Spleen (tissue), 7 donors: ENCODE results near the gene ZEB1.
"Not testable (repeated sequence)": the region's sequence is repeated elsewhere in the genome, so short reads cannot be mapped to it uniquely, and the experiment has no call there.

Experiments
- POLR2A ChIP-seq, 3 donors: fragments of 450-650 bp; IDR thresholded peaks; one replicate each; pipeline ENCODE4 v1.5.1; 2017; ENCODE audit warnings: antibody characterized with exemption in 3 of 3, mild to moderate bottlenecking in 1 of 3
- POLR2AphosphoS5 ChIP-seq, 3 donors: sonication (generic); formaldehyde crosslinking; IDR thresholded peaks; one replicate each; pipeline ENCODE4 v1.5.1; 2017; ENCODE audit warnings: antibody characterized with exemption in 3 of 3
- TF ChIP-seq, protein P1 (sequence below), 11 experiments: fragments of 200-600 bp in 7 of 11; fragments of 450-650 bp in 4 of 11; sonication (generic) in 4 of 11; IDR thresholded peaks in 8 of 11; conservative IDR thresholded peaks in 3 of 11; 1 replicate in 7 of 11; 2 replicates in 4 of 11; pipeline versions ENCODE4 v1.4.0 to v1.8.0; 2016 to 2021; ENCODE audit warnings: antibody characterized with exemption in 11 of 11, inconsistent platforms in 4 of 11, mild to moderate bottlenecking in 1 of 11
- donor health status: DM: no; HTN: no; CAD: no; lungs with moderate emphysema.
- donor health status: DM: no; HTN: no; CAD: no.
- donor health status: DM: no; HTN: no; CAD: no.

DNA sequence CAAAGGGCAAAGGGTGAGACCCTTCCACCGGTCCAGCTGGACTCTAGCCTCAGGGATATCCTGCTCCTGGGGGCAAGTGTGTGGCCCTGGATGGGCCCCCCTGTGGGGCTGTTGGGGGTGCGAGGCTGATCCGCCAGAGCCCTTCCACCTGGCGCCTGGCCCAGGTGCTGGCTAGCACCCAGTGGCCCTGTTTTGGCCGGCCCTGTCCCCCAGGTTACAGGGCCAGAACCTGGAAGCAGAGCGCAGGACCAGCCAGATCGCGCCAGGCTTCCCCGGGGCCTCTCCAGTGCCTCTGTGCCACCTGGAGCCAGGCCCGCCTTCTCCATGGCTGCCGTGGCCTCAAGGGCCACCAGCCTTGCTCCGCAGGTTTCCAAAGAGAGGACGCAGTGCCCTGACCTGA, 45.2 kb downstream of the ZEB1 start:
- not testable (repeated sequence) for TF ChIP-seq POLR2A, POLR2AphosphoS5 (IDR thresholded peaks at IDR 0.05)
- TF ChIP-seq, protein P1, sequence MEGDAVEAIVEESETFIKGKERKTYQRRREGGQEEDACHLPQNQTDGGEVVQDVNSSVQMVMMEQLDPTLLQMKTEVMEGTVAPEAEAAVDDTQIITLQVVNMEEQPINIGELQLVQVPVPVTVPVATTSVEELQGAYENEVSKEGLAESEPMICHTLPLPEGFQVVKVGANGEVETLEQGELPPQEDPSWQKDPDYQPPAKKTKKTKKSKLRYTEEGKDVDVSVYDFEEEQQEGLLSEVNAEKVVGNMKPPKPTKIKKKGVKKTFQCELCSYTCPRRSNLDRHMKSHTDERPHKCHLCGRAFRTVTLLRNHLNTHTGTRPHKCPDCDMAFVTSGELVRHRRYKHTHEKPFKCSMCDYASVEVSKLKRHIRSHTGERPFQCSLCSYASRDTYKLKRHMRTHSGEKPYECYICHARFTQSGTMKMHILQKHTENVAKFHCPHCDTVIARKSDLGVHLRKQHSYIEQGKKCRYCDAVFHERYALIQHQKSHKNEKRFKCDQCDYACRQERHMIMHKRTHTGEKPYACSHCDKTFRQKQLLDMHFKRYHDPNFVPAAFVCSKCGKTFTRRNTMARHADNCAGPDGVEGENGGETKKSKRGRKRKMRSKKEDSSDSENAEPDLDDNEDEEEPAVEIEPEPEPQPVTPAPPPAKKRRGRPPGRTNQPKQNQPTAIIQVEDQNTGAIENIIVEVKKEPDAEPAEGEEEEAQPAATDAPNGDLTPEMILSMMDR (IDR thresholded peaks at IDR 0.05 in 8 of 11, conservative IDR thresholded peaks at IDR 0.05 in 3 of 11) = not testable (repeated sequence)
